ENCODE measurements around the gene TAGLN2. TPM values are rescaled to one million over a fixed set of nuclear protein-coding genes. Genes with fewer than 3 reads are reported as not detected.

The TAGLN2 gene
- 570 and 651 TPM in 2 replicates for total RNA-seq (2014; rRNA removed; shearing (Covaris generic))

DNA sequence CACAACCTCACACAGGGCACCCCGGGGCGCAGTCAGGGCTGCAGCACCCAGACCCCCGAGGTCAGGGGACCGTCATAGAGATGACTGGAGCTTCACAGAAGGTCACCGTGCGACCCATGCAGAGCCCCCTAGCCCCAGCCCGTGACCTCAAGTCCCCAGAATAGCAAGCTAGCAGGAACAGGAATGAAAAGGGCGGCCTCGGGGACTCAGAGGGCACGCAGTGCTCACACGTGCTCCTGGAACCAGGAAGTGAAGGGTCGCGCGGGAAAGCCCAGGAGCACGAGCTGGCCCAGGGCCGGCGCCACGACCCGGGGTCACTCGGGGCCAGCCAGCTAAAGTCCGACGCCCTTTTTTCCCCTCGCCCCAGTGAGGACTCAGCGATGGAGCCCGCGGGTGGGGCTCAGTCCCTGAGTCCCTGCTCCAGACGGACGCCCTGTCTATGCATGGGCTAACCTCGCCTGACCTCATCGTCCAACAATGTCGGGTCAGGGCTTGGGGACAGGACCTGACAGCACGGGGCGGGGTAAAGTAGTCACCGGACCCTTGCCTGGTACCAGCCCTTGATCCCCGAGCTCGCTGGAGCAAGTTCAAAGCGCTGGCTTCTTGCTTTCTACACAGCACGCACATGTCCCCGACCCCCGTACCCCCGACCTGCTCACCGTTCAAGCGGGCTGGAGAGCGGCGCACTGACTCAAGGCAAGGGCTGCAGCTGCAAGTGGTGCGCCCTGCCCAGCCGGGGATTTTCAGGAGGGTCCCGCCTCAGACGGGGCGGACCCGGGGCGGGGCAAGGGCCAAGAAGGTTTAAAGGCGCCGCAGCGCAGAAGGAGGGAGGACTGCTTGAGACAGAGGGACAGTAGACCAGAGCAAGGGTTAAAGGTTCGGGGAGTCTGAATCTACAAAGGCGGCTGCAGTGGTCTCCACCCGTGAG is at the start of gene TAGLN2:
Gene TAGLN2 (minus strand): TSS at position 717 of the 928 bp plus-strand sequence. CDS start 4,998 bp downstream, outside the sequence.
- DNase-seq (ENCODE audit: low read depth): peak; percentile 96

DNA sequence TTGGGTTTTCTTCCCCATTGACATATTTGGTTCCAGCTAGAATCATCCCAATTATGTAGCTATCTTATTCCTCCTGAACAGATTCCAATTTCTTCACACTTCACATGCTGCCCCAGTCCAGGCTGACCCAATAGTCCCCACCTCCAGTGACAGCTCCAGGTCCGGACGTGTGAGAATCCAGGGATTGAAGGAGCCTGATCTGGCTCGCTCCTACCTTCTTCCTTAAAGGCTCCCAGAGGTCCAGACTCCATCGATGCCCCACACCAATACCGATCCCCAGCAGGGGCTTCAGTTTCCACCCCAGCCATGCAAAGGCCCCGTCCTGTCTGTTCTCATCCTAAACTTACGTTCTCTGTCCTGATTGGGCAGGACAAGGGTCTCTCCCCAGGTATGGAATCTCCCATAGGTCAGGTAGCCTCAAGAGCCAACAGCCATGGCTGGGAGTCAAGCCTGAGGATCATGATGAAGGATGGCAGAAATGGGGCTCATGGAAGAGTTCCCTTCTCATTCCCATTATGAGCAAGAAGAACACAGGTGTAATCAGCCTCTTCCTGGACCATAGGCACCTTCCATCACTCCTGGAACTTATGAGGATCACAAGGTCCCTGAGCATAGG is 49.2 kb upstream of the TAGLN2 start:
- no peak for DNase-seq (ENCODE audit: low read depth)

DNA sequence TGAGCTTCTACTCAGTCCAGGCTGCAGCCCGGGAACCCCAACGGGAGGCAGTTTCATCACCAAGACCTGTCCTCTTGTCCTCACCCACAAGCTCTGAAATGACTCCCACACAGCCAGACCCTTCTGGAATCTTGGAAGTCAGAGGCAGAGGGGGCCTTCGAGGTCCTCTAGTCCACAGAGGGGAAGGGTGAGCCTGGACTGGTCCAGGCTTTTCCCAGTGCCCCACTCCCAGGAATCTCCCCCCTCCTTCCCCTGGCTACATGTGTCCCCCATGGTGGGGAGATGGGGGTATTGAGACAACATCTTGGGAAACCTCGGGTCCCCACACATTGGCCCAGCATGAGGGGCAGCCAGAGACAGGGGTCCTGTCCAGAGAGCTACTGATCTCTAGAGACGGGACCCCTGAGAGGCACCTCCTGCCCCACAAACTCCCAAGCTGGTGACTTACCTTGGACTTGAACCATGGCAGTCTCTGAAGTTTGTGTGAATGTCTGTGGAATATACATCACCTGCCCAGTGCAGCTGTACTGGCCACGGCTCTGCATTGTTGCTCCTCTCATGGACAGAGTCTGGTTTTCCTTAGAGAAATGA is 48.1 kb upstream of the TAGLN2 start:
- DNase-seq (ENCODE audit: low read depth): no peak

DNA sequence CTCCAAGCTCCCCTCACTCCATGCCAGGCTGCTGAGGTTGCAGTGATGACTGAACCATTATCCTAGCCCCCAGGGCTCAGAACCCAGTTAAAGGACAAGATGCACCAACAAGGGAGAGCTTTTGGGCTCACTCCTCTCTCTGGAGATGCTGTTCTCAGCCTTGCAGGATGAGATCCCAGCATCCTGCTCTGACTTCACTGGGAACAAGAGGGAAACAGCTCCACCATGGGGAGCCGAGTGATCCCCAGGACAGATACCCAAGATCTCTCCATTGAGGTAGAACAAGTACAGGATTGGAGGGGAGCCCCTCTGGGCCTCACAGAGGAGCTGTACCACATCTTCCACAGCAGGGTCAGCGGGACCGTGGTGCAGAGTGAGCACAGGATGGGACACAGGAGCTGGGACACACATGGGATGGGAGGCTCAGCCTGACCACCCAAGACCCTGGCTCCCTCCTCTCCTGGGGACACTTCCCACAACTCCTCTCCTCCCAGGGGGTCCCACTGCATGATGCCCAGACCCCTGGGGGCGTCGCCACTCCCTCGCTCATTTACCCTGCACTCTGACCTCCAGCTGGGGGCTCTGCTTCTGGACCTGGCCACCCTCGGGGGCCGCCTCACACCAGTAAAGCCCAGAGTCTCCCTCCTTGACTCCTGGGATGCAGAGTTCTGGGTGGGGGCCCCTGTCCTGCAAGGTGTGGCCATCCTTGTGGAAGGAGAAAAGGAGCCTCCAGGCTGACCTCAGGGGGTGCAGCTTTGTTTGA is 47.3 kb upstream of the TAGLN2 start:
- no peak for DNase-seq (ENCODE audit: low read depth)

DNA sequence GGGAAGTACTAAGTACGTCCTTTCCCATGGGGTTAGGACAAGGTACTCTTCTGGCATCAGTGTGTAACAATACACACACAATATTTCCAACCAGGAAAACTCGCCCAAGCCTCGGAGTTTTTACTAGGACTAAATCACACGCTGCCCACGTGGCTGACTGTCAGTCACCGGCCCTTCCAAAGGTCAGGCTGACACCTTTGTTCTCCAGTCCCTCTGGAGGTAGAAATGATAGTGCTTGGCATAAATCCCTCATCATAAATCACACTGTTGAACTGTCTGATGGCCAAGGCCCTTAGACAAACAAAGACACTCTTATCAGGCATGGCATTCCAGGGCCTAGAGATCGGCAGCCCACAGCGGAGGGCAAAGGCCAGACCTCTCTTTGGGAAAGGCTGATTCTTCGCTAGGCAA is 45.6 kb upstream of the TAGLN2 start:
- no peak for DNase-seq (ENCODE audit: low read depth)

DNA sequence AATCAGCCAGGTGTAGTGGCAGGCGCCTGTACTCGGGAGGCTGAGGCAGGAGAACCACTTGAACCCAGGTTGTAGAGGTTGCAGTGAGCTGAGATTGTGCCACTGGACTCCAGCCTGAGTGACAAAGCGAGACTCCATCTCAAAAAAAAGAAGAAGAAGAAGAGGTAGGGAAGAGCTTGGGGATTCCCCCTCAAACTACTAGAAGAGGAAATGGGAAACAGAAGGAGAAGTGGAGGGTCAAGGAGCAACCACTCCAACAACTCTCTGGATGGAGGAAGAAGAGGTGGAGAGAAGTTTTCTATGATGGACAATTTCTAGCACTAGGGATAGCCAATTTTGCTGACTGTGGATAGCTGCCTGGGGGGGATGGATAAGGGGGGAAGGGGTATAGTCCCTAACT is 43.6 kb upstream of the TAGLN2 start:
- DNase-seq (ENCODE audit: low read depth): no peak

DNA sequence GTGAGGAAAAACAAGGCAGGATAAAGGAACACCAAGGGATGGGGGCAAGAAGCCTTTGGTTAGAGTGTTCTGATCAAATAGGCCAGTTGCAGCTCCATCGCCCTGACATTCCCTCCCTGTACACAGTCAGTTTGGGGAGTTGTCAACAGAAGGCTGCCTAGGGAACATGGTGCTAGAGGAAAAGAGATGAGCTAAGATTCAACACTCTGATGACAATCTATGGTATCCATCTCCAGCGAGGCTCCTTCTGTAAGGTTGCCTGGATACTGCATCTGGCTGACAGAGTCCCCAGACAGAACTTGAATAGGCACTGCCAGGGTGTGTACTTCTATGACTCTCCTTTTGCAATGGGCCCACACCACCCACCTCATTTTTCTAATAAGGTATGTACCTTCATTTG is 40.0 kb upstream of the TAGLN2 start:
- DNase-seq (ENCODE audit: low read depth): no peak

DNA sequence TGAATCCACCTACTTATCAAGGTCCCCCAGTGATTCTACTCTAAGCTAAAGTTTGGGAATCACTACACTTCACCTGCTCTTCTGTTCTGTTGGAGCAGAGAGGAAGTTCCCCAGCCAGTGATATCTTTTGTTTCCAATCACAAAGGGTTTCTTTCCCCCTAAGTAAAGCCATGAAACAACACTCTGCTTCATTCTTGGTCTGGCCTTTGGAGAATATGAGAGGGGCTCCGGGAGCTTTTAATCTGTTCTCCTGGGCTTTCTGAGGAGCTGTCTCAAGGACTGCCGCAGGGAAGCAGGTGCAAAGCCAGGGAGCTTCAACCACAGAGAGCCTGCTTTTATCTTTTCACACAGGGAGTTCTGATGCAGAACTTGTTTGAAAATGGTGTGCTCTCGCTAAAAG is 38.8 kb upstream of the TAGLN2 start:
- no peak for DNase-seq (ENCODE audit: low read depth)

DNA sequence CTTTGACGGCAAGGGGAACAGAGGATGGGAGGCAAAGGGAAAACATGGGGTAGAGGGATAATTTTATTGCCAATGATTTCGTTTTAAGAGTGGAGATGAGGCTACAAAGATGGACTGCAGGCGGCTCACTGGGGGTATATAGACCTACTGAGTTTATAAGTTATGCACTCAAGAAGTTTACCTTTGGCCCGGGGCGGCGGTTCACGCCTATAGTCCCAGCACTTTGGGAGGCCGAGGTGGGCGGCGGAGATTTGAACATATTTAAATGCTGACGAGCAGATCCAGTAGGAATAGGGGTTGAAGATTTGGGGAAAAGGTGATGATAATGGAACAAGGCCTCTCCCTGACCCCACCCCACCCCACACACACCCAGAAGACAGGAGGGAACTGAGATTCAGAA is 36.9 kb upstream of the TAGLN2 start:
- no peak for DNase-seq (ENCODE audit: low read depth)

DNA sequence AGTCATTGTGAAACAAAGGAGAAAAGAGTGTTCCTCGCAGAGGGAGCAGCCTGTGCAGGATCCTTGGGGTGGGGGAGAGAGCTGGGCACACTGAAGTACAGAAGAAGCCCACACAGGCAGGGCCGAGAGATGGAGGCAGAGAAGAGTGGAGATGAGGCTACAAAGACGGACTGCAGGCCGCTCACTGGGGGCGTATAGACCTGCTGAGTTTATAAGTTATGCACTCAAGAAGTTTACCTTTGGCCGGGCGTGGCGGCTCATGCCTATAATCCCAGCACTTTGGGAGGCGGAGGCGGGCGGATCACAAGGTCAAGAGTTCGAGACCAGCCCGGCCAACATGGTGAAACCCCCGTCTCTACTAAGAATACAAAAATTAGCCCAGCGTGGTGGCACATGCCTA is 36.3 kb upstream of the TAGLN2 start:
- no peak for DNase-seq (ENCODE audit: low read depth)

DNA sequence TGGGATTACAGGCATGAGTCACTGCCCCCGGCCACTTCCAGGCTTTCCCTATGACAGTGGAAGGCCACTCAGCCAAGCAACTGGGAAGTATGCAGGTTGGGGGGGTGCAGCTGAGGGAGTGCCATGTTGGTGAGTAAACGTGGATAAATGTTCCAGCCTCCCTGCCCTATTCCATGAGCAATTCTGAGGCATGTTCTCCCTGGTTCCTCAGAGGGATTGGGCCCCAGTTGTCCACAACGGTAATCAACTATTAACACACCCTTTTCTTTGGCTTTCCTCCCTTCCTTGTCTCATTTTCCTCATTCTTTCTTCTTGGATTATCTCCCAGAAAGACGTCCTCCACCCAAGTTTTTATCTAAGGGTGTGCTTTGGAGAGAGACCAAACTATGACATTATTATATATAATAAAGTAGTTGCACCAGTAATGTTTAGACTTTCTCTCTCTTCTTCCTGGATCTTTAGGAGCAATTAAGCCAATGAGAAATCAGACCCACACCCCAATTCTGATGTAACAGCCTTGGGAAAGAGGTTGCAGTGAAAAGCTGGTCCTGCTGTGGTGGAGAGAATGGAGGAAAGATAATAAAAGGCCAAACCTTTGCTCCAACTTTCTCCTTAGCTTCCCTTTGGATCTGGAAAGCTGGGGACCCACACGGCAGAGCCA is 35.5 kb upstream of the TAGLN2 start:
- DNase-seq (ENCODE audit: low read depth): peak; percentile 27

DNA sequence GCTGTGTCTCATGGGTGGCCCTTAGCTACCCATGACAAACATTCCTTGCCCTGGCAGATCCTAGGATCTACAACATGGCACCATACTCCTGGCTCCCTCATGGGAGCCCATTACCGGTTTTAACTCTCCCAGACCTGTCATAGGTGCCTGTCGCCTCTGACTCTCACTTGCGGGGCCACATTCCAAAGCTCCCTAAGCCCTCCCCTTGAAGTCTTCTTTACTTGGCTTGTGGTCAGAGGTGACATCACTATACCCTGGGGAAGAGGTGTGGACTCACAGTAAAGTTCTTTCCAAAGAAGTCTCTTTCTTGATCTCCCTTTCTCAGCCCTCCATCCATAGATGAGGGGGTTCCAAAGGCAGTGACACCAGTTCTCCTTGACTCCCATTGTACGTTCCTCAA is 34.1 kb upstream of the TAGLN2 start:
- no peak for DNase-seq (ENCODE audit: low read depth)

DNA sequence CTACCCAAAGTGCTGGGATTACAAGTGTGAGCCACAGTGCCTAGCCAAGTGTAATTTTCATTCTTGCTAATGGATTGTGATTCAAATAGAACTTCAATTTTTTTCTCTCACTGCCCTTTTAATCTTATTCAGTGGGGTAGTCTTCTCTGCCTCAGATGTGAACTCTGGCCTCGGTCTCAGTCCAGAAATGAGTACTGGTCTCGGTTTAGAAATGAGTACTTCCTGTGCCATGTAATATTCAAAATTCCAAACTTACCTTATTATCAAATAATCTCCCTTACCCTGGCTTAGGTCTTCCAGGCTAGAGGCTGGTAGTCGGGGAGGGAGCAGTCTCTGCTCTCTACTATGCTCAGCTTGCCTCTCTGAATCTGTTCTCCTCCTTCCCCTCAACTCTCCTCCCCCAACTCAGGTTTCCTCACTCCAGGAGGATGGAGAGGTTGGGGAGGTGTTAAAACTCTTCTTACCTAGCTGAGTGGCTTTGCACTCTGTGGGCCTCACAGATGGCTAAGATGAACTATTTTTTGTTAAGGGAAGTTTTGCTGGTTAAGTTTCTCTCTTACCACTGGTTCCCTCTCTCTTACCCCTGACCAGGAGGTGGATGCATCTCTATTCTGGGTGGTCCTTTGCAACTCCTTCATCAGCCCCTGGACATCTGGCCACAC is 33.5 kb upstream of the TAGLN2 start:
- DNase-seq (ENCODE audit: low read depth): no peak

DNA sequence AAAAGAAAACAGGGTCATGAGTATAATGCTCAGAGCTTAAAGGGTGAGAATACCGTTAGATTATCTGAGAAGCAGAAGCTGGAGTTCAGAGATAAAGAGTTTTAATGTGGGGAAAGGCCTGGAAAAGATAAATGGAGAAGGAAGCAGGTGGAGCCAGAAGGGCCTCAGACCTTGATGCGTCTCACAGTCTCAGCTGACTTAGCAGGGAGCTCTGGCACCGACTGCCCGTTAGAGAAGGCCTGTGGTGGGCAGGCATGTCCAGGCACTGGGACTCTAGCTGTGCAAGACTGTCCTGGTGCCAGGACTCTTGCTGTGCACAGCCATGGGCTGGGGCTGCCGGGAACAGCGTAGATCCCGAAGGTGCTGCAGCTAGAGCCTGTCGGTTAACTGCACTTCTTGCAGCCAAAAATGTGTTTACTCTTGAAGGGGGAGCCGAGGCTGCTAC is 32.5 kb upstream of the TAGLN2 start:
- DNase-seq (ENCODE audit: low read depth): no peak

DNA sequence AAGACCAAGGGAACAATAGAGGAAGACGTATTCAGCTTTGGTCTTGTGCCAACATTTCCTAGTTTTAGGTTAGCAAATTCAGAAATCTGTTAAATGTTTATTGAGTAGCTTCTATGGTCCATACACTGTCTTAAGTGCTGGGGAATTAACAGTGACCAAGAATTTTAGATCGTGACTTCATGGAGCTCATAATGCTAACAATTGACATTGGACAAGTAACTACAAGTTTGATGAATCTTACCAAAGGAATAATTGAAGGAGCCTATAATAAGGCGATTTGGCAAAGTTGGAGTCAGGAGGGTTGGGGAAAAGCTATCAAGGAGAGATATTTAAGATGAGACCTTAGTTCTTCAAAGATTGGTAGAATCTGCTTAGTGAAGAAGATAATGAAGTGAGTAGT is 30.1 kb upstream of the TAGLN2 start:
- DNase-seq (ENCODE audit: low read depth): no peak

DNA sequence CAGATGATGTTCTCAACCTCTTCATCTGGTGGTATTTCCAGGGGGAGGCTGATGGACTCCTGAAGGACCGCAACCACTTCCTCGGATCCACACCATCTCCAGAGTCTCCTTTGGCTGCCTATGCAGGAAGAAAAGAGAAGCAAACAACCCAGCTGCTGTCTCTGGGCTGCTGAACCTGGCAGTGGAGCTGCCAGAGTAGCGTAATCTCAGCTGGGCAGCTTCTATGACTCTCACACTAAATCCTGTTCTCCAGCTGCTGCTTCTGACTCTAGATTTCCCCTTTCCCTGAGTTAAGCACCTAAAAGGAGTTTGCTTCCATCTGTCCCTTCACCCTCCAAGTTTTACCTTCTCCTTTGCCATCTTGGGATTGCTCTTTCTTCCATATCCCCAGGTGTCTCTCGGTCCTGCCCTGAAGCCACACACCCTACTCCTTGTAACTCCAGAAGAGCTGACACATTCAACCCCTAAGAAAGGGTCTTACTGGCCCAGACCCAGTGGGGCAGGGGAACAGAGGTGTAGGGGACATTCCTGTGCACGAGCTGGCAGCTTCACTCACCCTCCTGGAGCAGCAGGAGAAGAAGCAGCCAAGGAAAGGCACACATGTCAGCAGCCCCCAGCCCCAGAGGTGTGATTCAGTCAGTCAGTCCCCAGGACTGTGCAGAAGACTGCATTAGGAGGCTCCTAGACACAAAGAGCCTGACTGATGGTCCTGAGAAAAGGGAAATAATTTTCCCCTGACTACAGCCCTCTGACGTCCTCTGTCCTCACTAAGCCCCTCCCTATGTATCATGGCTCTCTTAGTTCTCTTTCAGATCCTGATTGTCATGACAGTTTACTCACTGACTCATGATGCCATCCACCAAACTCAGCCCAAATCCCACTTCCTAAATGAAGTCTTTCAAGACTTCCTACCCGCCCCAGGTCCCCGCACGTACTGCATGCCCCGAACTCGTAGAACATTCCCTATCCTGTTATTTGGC is 28.5 kb upstream of the TAGLN2 start, which contains the start of gene SLAMF9:
Gene SLAMF9 (minus strand): TSS at position 702 of the 980 bp plus-strand sequence. CDS start 100 bp downstream, at position 602.
- peak; percentile 29 for DNase-seq (ENCODE audit: low read depth)

DNA sequence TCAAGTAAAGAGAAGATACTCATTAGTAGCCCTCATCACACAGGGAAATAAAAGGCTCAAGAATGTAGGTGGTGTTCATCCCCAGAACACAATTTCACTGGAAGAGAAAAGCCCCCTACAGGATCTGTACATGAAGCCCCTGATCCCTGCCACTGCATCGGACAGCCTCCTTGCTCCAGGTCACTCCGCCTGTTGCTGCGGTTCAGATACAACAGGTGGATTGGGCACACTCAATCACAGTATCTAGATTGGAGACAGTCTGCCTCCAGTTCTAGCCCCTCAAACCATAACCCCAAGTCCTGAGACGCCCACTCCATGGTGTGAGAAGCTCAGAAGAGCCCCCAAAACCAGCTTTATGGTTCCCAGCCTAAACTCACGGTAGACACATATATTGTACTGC is 27.6 kb upstream of the TAGLN2 start:
- DNase-seq (ENCODE audit: low read depth): no peak

DNA sequence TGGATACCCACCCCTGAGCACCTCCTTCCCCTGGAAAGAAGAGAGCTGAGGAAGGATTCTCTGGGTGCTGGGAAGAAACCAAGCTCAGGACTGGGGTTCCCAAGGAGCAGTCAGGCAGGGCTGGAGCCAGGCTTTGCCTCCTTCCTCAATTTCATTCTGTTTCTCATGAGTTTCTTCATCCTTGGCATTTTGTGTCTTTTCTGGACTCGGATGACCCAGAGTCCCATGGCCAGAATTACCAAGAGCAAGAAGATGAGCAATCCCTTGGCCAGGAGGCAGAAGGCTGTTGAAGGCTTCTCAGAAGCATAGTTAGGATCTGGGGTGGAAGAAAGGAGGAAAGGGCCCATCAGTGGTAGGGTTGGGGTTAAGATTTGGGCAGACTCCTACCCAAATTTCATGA is 26.2 kb upstream of the TAGLN2 start:
- no peak for DNase-seq (ENCODE audit: low read depth)

DNA sequence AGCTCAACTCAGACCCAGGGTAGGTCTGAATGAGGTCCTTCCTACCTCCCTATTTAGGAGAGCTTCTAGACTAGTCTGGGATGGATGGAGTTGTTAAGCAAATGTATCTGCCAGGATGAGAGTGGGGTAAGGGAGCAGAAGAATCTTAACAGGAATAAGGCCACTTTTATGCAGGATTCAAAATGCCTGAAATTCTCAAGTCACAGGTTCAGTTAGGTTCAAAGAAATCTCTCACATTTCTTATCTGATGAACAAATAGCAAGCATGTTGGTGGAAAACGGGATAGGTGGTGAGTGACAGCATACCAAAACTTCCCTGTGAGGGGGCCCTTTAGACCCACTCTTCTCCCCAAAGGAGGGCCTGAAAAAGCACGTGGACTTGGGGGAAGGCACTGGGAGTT is 25.7 kb upstream of the TAGLN2 start:
- DNase-seq (ENCODE audit: low read depth): no peak

DNA sequence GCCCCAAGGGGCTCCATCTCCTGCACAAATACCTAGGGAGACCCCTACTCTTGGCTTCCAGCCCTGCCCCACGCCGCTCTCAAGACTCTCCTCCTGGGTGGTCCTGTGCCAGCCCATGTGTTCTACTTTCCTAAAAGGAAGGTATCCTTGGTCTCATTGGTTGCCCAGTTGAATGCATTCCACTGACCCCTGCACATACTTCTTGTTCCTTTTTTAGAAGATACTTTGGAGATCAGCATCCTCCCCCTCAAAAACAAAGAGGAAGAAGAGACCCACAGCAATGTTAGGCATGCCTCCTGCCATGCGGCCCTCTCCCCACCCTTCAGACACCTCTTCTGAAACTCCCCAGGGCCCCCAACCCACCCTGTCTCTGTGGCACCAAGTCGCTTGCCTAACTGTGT is 24.7 kb upstream of the TAGLN2 start:
- no peak for DNase-seq (ENCODE audit: low read depth)

Measured in Daoy (cell line).